Measurements from ENCODE around the gene TTC16. TPM values are rescaled to one million over a fixed set of nuclear protein-coding genes. Genes with fewer than 3 reads are reported as not detected.

Gene TTC16
- total RNA-seq, 1 donor from 2014 or later: not detected

DNA sequence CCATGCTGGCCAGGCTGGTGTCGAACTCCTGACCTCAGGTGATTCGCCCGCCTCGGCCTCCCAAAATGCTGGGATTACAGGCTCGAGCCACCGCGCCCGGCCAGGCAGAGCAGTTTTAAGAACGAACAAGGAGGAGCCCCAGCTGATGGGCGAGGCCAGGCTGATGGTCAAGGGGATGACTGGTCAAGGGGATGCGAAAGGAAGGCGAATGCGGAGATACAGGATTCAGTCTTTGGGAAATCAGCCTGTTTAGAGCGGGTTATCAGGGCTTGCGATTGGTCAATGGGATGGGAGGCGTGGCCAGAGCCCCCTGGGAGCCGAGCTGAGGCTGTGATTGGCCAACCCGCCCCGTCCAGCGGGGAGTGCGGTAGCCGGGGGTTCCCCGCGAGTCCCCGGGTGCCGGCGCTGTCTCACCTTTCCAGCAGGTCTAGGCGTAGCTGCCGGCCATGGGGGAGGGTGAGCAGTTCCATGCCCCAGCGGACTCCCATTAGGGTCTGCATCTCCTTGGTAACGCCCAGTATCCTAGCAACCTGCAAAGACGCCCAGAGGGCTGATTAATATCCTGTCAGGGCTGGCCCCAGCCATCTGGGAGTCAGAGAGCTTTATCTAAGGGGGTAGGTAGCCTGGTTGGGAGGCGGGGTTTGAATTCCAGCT lies 26.7 kb downstream of the TTC16 start:
- peak overlapping the region; percentile 80 for H3K4me2 ChIP-seq (ENCODE audit: low read length)
- no peaks in the 10 kb centered on the region for H3K36me3 ChIP-seq (ENCODE audit: insufficient read depth, low read length)
- no peaks in the 10 kb centered on the region for H3K9me3 Mint-ChIP-seq (ENCODE audit: unreplicated experiment)
- H2AFZ ChIP-seq (ENCODE audit: low read depth, low read length): peak overlapping the region; percentile 58
- H3K9ac ChIP-seq (ENCODE audit: low read length): no peak overlapping the region
- H3K4me3 Mint-ChIP-seq (ENCODE audit: unreplicated experiment): peak overlapping the region; percentile 79
- peaks cover 10% of the 10 kb centered on the region for H3K4me1 ChIP-seq (ENCODE audit: insufficient read depth, low read length)
- DNase-seq (ENCODE audit: low read depth): peak; percentile 71
- no peak for FAIRE-seq
- no peaks in the 10 kb centered on the region for H3K9me3 ChIP-seq (ENCODE audit: insufficient read depth, low read depth, low read length)
- no peak for TF ChIP-seq EZH2 (IDR thresholded peaks at IDR 0.05; ENCODE audit: insufficient read depth, low read length)
- no peak for TF ChIP-seq CTCF (IDR thresholded peaks at IDR 0.05; ENCODE audit: insufficient read depth, low read depth, low read length)
- H3K27me3 ChIP-seq (ENCODE audit: insufficient read depth, low read length): no peaks in the 10 kb centered on the region
- peak overlapping the region; percentile 36 for H3K4me3 ChIP-seq (ENCODE audit: insufficient read depth, low read depth, low read length)
- H3K79me2 ChIP-seq (ENCODE audit: insufficient read depth, low read length): no peaks in the 10 kb centered on the region
- H3K4me1 Mint-ChIP-seq (ENCODE audit: low read depth, unreplicated experiment): peaks cover 3% of the 10 kb centered on the region
- no peaks in the 10 kb centered on the region for H3K36me3 Mint-ChIP-seq (ENCODE audit: low read depth, unreplicated experiment)
- peaks cover 8% of the 10 kb centered on the region for H3K27me3 Mint-ChIP-seq (ENCODE audit: low read depth, unreplicated experiment)
- H4K20me1 ChIP-seq (ENCODE audit: insufficient read depth, low read length): no peaks in the 10 kb centered on the region
- no peak overlapping the region for H3K27ac ChIP-seq (ENCODE audit: low read depth, low read length)
- peak overlapping the region; percentile 44 for H3K27ac Mint-ChIP-seq (ENCODE audit: unreplicated experiment)

GRCh38 chr9:127744398-127745110 lies 28.7 kb downstream of the TTC16 start:
- Mint-ChIP-seq H3K4me1 (ENCODE audit: low read depth, unreplicated experiment) (peaks cover 3% of the 10 kb centered on the region), H3K27ac (ENCODE audit: unreplicated experiment) (no peak overlapping the region), H3K9me3 (ENCODE audit: unreplicated experiment) (no peaks in the 10 kb centered on the region), H3K4me3 (ENCODE audit: unreplicated experiment) (no peak overlapping the region), H3K27me3 (ENCODE audit: low read depth, unreplicated experiment) (peaks cover 6% of the 10 kb centered on the region), H3K36me3 (ENCODE audit: low read depth, unreplicated experiment) (peaks cover 2% of the 10 kb centered on the region)
- FAIRE-seq (no peak), DNase-seq (ENCODE audit: low read depth) (no peak)
- Histone ChIP-seq H3K27me3 (ENCODE audit: insufficient read depth, low read length) (no peaks in the 10 kb centered on the region), H3K4me1 (ENCODE audit: insufficient read depth, low read length) (peaks cover 10% of the 10 kb centered on the region), H3K4me3 (ENCODE audit: insufficient read depth, low read depth, low read length) (no peak overlapping the region), H3K36me3 (ENCODE audit: insufficient read depth, low read length) (no peaks in the 10 kb centered on the region), H3K79me2 (ENCODE audit: insufficient read depth, low read length) (no peaks in the 10 kb centered on the region), H3K9me3 (ENCODE audit: insufficient read depth, low read depth, low read length) (no peaks in the 10 kb centered on the region), H3K4me2 (ENCODE audit: low read length) (no peak overlapping the region), H3K9ac (ENCODE audit: low read length) (no peak overlapping the region), H2AFZ (ENCODE audit: low read depth, low read length) (no peak overlapping the region), H3K27ac (ENCODE audit: low read depth, low read length) (no peak overlapping the region), H4K20me1 (ENCODE audit: insufficient read depth, low read length) (no peaks in the 10 kb centered on the region)
- TF ChIP-seq EZH2 (IDR thresholded peaks at IDR 0.05; ENCODE audit: insufficient read depth, low read length): no peak
- TF ChIP-seq CTCF (IDR thresholded peaks at IDR 0.05; ENCODE audit: insufficient read depth, low read depth, low read length): no peak
